K562 (cell line): ENCODE results near the gene KLHDC10. TPM values are rescaled to one million over a fixed set of nuclear protein-coding genes. Genes with fewer than 3 reads are reported as not detected.
A peak's percentile ranks its signal among the peaks of the same experiment; 100 is the strongest.

ENCODE experiments used
- ARID3B ChIP-seq: fragments of 250-450 bp; sonication (Bioruptor Pico); IDR thresholded peaks from 2 replicates; pipeline ENCODE4 v1.4.0; 2020; ENCODE audit warnings: borderline replicate concordance
- ARID4B ChIP-seq: sonication (generic); formaldehyde crosslinking; IDR thresholded peaks from 2 replicates; pipeline ENCODE4 v1.8.0; 2022; ENCODE audit warnings: mild to moderate bottlenecking, missing genetic modification reagents
- CREB3L1 ChIP-seq: fragments of 450-650 bp; IDR thresholded peaks from 2 replicates; pipeline ENCODE4 v1.6.1; 2014; ENCODE audit warnings: low read depth, mild to moderate bottlenecking, moderate library complexity, borderline replicate concordance
- CTBP1 ChIP-seq: fragments of 450-650 bp; IDR thresholded peaks from 2 replicates; pipeline ENCODE4 v1.6.1; 2016; ENCODE audit warnings: borderline replicate concordance
- DMBX1 ChIP-seq: fragments of 250-450 bp; sonication (Bioruptor Pico); IDR thresholded peaks from 2 replicates; pipeline ENCODE4 v1.8.0; 2022; ENCODE audit warnings: inconsistent platforms, mild to moderate bottlenecking, moderate library complexity, borderline replicate concordance
- KDM4B ChIP-seq, 2 experiments: fragments of 450-650 bp in 1 of 2; sonication (generic) in 1 of 2; IDR thresholded peaks; 2 replicates each; pipeline ENCODE4 v1.6.1; 2016 to 2017; ENCODE audit warnings: borderline replicate concordance in 2 of 2, antibody characterized with exemption in 1 of 2, low read depth in 1 of 2, mild to moderate bottlenecking in 1 of 2
- MAFK ChIP-seq: IDR thresholded peaks from 2 replicates; pipeline ENCODE4 v1.6.1; 2011; ENCODE audit warnings: low read length, improper control_type of control experiment
- MCM5 ChIP-seq: fragments of 450-650 bp; IDR thresholded peaks from 2 replicates; pipeline ENCODE4 v1.6.1; 2016; ENCODE audit warnings: low read depth
- NR2C1 ChIP-seq, 2 experiments: fragments of 450-650 bp; IDR thresholded peaks; 2 replicates each; pipeline ENCODE4 v1.6.1; 2017; ENCODE audit warnings: mild to moderate bottlenecking in 2 of 2, antibody characterized with exemption in 1 of 2, inconsistent platforms in 1 of 2, missing compliant biosample characterization in 1 of 2, missing genetic modification characterization in 1 of 2
- NR2F6 ChIP-seq: fragments of 450-650 bp; formaldehyde crosslinking; IDR thresholded peaks from 2 replicates; pipeline ENCODE4 v1.4.0; 2020; ENCODE audit warnings: mild to moderate bottlenecking
- SMAD1 ChIP-seq: fragments of 150-350 bp; IDR thresholded peaks from 2 replicates; pipeline ENCODE4 v1.6.1; 2014; ENCODE audit warnings: low read length, low read depth; ENCODE audit not compliant: partially characterized antibody
- TAF15 ChIP-seq: fragments of 200-400 bp; formaldehyde crosslinking; IDR thresholded peaks from 2 replicates; pipeline ENCODE4 v1.6.1; 2017; ENCODE audit warnings: mild to moderate bottlenecking, low read depth, low read length, moderate library complexity
- TFE3 ChIP-seq: fragments of 450-650 bp; formaldehyde crosslinking; IDR thresholded peaks from 2 replicates; pipeline ENCODE4 v1.4.0; 2020; ENCODE audit warnings: mild to moderate bottlenecking, mixed read lengths
- YY1 ChIP-seq, 3 experiments: IDR thresholded peaks; 2 replicates each; pipeline ENCODE4 v1.6.1; 2011; ENCODE audit warnings: low read length in 2 of 3, mild to moderate bottlenecking in 2 of 3, moderate library complexity in 2 of 3, borderline replicate concordance in 1 of 3, control low read depth in 1 of 3, low read depth in 1 of 3; ENCODE audit not compliant: insufficient read depth in 3 of 3, insufficient replicate concordance in 2 of 3, control insufficient read depth in 1 of 3, insufficient read length in 1 of 3; ENCODE audit errors: extremely low read depth in 1 of 3
- ZNF764 ChIP-seq: fragments of 250-450 bp; sonication (Bioruptor Pico); IDR thresholded peaks from 2 replicates; pipeline ENCODE4 v1.4.0; 2020; ENCODE audit warnings: low read depth, mild to moderate bottlenecking, moderate library complexity
- polyA plus RNA-seq, 8 experiments: library from polyadenylated mRNA; depleted of rRNA in 4 of 8; stranded (reverse) in 5 of 8; unstranded in 3 of 8; fragments of >200 nt; fragmentation: Nextera tagmentation in 2 of 8; fragmentation: Illumina TruSeq in 1 of 8; extraction: Ambion mirVana in 2 of 8; extraction: Trizol in 1 of 8; gene quantifications; 2 replicates each; pipeline versions ENCODE4 v1.2.1 to v1.2.3, GENCODE V29; 2011 to 2014; ENCODE audit warnings: inconsistent platforms in 1 of 8, missing spikeins in 1 of 8
- total RNA-seq, 7 experiments: library from RNA; depleted of rRNA in 6 of 7; stranded (reverse); fragments of >200 nt in 6 of 7; fragmentation: Illumina TruSeq in 2 of 7; extraction: Trizol in 2 of 7; gene quantifications; 2 replicates each; pipeline versions ENCODE4 v1.2.1 to v1.2.3, GENCODE V29; 2011 to 2021; ENCODE audit warnings: low replicate concordance in 1 of 7

Gene KLHDC10
- total and polyA plus RNA-seq, 9 of the 15 experiments (the other 6 are each of a cell fraction or from before 2014, with no cell fraction given): 9.8 to 80.5 (median 31.4) TPM

- TF ChIP-seq ARID4B (CRISPR knock-in tag): no peak
- peak; percentile 46; the same call in 1 of the 2 replicates for TF ChIP-seq MAFK
- no peak for TF ChIP-seq MCM5
- peak in 1 of 3 experiments; percentile 19 for TF ChIP-seq YY1 (IDR thresholded peaks at IDR 0.05; ENCODE audit: borderline replicate concordance in 1 of 3, control insufficient read depth in 1 of 3, extremely low read depth in 1 of 3, insufficient read depth in 3 of 3, insufficient read length in 1 of 3, insufficient replicate concordance in 2 of 3, low read depth in 1 of 3, low read length in 2 of 3)
- TF ChIP-seq SMAD1: no peak
- no peak for TF ChIP-seq NR2F6 (CRISPR knock-in tag)
- TF ChIP-seq CREB3L1: peak; percentile 55; the same call in 1 of the 2 replicates
- TF ChIP-seq TFE3 (CRISPR knock-in tag): no peak
- no peak for TF ChIP-seq ARID3B (CRISPR knock-in tag)
- TF ChIP-seq NR2C1 (IDR thresholded peaks at IDR 0.05): no peak
- peak; percentile 41; the same call in 1 of the 2 replicates for TF ChIP-seq NR2C1 (tag; IDR thresholded peaks at IDR 0.05)
- no peak for TF ChIP-seq ZNF764 (CRISPR knock-in tag)
- peak; percentile 69 for TF ChIP-seq DMBX1 (CRISPR knock-in tag)
- 0 out of 4 replicates have a peak, but pooled peaks of 1 of the 2 experiments have one; percentile 38 for TF ChIP-seq KDM4B (IDR thresholded peaks at IDR 0.05; ENCODE audit: borderline replicate concordance in 2 of 2, low read depth in 1 of 2)
- TF ChIP-seq CTBP1: peak; percentile 96
- no peak for TF ChIP-seq TAF15
These were observed 65.2 kb downstream of the KLHDC10 start (continued) for GRCh38 chr7:130135208-130136205.
